Activated CD8-positive, alpha-beta T cell treated with anti-CD3 and anti-CD28 coated beads for 36 hours (primary cell): ENCODE measurements around the gene GAD1. TPM values are rescaled to one million over a fixed set of nuclear protein-coding genes. Genes with fewer than 3 reads are reported as not detected.

Experiments
- ATAC-seq: fragments of 200-7000 bp; cut with Tn5 transposase; one replicate; pipeline ENCODE4 v1.10.0; 2021; ENCODE audit warnings: mild to moderate bottlenecking, moderate library complexity
- CTCF ChIA-PET: fragments of 350-600 bp; sonication (Branson Sonifier 250); formaldehyde crosslinking; loops from one replicate; lab custom pipeline; 2021; ENCODE audit warnings: antibody characterized with exemption; lab: Charles Lee
- POLR2A ChIA-PET: fragments of 350-600 bp; sonication (Branson Sonifier 250); formaldehyde crosslinking; loops from one replicate; lab custom pipeline; 2021; ENCODE audit warnings: antibody characterized with exemption; lab: Charles Lee
- DNase-seq: peaks from one replicate; pipeline ENCODE4 v3.0.0-alpha.2; 2020
- H3K27ac Mint-ChIP-seq: one replicate; pipeline ENCODE4 v1.8.0; 2021; ENCODE audit warnings: mild to moderate bottlenecking, mixed read lengths
- H3K27me3 Mint-ChIP-seq: one replicate; pipeline ENCODE4 v1.8.0; 2021; ENCODE audit warnings: mixed read lengths
- H3K36me3 Mint-ChIP-seq: one replicate; pipeline ENCODE4 v1.8.0; 2021; ENCODE audit warnings: low read depth, mixed read lengths
- H3K4me1 Mint-ChIP-seq: one replicate; pipeline ENCODE4 v1.8.0; 2021; ENCODE audit warnings: low read depth, mixed read lengths
- H3K4me3 Mint-ChIP-seq: one replicate; pipeline ENCODE4 v1.8.0; 2021; ENCODE audit warnings: mild to moderate bottlenecking, moderate library complexity, mixed read lengths
- H3K9me3 Mint-ChIP-seq: one replicate; pipeline ENCODE4 v1.8.0; 2021; ENCODE audit warnings: mixed read lengths
- intact Hi-C: fragments of 100-400 bp; cut with micrococcal nuclease; formaldehyde crosslinking; loops from one replicate; pipeline ENCODE4 v1.10.0; 2022
- total RNA-seq, 2 experiments: library from RNA; stranded (reverse); gene quantifications; one replicate each; pipeline ENCODE4 v1.2.3, GENCODE V29; 2021
- TF ChIP-seq, protein P1 (sequence below): fragments of 200-600 bp; IDR thresholded peaks from one replicate; pipeline ENCODE4 v1.8.0; 2022; ENCODE audit warnings: antibody characterized with exemption, mild to moderate bottlenecking

Gene GAD1
- total RNA-seq, 2 experiments from 2014 or later: 1.3 to 2.5 TPM

- CTCF ChIA-PET: interaction anchor here (0.6 to 6.7 kb wide), 14 partner anchors 21 to 782 kb away, joined by 3 to 77 read pairs (median 7); partner anchors contain the start of genes ERICH2 and SP5
- H3K36me3 Mint-ChIP-seq: no peaks in the 10 kb centered on the region
- POLR2A ChIA-PET: interaction anchor here (0.6 to 1.3 kb wide), 3 partner anchors 8 to 790 kb away, joined by 3 to 4 read pairs (median 4); no protein-coding TSS in a partner anchor
- no peak overlapping the region for H3K27ac Mint-ChIP-seq
- peak overlapping the region; percentile 66 for H3K4me3 Mint-ChIP-seq
- ATAC-seq (peak; percentile 2), DNase-seq (peak; percentile 43)
- no peaks in the 10 kb centered on the region for H3K9me3 Mint-ChIP-seq
- peaks cover 57% of the 10 kb centered on the region for H3K4me1 Mint-ChIP-seq
- intact Hi-C loops: loop anchor here (10.0 kb wide), 1 partner anchor 333 kb away; no protein-coding TSS in a partner anchor
- TF ChIP-seq, protein P1, sequence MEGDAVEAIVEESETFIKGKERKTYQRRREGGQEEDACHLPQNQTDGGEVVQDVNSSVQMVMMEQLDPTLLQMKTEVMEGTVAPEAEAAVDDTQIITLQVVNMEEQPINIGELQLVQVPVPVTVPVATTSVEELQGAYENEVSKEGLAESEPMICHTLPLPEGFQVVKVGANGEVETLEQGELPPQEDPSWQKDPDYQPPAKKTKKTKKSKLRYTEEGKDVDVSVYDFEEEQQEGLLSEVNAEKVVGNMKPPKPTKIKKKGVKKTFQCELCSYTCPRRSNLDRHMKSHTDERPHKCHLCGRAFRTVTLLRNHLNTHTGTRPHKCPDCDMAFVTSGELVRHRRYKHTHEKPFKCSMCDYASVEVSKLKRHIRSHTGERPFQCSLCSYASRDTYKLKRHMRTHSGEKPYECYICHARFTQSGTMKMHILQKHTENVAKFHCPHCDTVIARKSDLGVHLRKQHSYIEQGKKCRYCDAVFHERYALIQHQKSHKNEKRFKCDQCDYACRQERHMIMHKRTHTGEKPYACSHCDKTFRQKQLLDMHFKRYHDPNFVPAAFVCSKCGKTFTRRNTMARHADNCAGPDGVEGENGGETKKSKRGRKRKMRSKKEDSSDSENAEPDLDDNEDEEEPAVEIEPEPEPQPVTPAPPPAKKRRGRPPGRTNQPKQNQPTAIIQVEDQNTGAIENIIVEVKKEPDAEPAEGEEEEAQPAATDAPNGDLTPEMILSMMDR: no peak
- peaks cover 79% of the 10 kb centered on the region for H3K27me3 Mint-ChIP-seq
Measured at GRCh38 chr2:170817093-170818035, 677 bp downstream of the GAD1 start.

DNA sequence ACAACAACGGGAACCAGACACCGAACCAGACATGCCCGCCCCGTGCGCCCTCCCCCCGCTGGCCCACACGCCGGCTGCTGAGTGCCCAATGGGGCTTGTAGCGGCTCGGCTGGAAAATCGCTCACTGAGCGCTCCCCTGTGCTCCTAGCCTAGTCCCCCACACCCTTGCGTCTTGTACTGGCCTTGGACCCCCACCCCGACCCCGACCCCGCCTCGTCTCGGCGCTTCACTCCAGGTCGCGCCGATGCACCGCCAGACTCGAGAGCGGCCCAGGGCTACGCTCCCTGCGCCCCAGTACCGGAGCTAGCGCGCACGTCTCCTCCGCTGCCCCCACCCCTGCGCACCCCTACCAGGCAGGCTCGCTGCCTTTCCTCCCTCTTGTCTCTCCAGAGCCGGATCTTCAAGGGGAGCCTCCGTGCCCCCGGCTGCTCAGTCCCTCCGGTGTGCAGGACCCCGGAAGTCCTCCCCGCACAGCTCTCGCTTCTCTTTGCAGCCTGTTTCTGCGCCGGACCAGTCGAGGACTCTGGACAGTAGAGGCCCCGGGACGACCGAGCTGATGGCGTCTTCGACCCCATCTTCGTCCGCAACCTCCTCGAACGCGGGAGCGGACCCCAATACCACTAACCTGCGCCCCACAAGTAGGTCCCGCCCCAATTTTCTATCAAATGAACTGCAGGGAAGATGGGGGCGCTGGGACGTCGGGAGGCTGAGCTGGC lies 1.5 kb downstream of the GAD1 start:
- Mint-ChIP-seq H3K36me3 (no peaks in the 10 kb centered on the region), H3K27me3 (peaks cover 84% of the 10 kb centered on the region), H3K4me3 (peak overlapping the region; percentile 66), H3K4me1 (peaks cover 60% of the 10 kb centered on the region), H3K27ac (no peak overlapping the region), H3K9me3 (no peaks in the 10 kb centered on the region)
- TF ChIP-seq, protein P1: no peak
- DNase-seq (peak; percentile 36), ATAC-seq (no peak)
- intact Hi-C loops: loop anchor here (10.0 kb wide), 1 partner anchor 333 kb away; no protein-coding TSS in a partner anchor
- POLR2A ChIA-PET: no interaction called here
- CTCF ChIA-PET: interaction anchor here (1.1 to 6.7 kb wide), 5 partner anchors 55 to 494 kb away, joined by 3 to 50 read pairs (median 8); partner anchors contain the start of gene SP5

DNA sequence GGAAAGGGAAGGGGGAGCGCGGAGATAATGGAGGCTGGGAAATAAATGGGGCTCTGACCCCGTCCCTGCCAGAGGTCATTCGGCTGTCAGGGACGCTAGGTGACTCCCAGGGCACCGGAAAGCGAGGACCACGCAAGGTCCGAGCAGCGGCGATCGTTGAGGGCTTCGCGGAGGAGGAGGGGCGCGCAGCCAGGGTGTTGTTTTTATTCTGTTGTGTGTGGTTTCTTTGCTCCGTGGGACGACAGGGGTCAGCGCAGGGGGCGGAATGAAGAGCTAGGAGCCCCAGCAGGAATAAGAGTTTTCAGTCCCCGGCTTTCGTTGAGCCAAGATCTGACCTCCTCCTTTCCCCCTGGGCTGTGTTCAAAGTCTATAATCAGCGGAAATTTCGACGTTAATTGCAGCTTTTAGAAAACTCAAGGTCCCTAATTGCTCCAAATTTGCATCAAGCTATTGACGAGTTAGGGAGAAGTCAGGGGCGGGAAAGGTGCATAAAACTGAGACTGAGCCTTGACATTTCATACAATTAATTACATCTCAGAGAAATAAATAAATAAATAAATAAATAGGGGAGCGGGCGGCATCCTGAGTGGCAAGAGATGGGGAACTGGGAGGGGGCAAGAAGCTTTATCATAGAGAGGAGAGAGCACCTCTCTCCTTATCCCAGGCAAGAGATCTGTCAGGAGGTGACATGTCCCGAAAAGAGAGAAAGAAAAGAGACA lies 2.2 kb downstream of the GAD1 start:
- DNase-seq (no peak), ATAC-seq (no peak)
- peak overlapping the region; percentile 66 for H3K4me3 Mint-ChIP-seq
- H3K9me3 Mint-ChIP-seq: no peaks in the 10 kb centered on the region
- no peak overlapping the region for H3K27ac Mint-ChIP-seq
- TF ChIP-seq, protein P1: no peak
- POLR2A ChIA-PET: interaction anchor here (1.3 kb wide), 1 partner anchor 383 kb away, joined by 6 read pairs; no protein-coding TSS in a partner anchor
- no peaks in the 10 kb centered on the region for H3K36me3 Mint-ChIP-seq
- H3K4me1 Mint-ChIP-seq: peaks cover 53% of the 10 kb centered on the region
- peaks cover 82% of the 10 kb centered on the region for H3K27me3 Mint-ChIP-seq
- CTCF ChIA-PET: interaction anchor here (1.1 to 2.0 kb wide), 4 partner anchors 54 to 449 kb away, joined by 3 to 10 read pairs (median 6); partner anchors contain the start of gene SP5
- intact Hi-C loops: loop anchor here (10.0 kb wide), 1 partner anchor 334 kb away; no protein-coding TSS in a partner anchor

DNA sequence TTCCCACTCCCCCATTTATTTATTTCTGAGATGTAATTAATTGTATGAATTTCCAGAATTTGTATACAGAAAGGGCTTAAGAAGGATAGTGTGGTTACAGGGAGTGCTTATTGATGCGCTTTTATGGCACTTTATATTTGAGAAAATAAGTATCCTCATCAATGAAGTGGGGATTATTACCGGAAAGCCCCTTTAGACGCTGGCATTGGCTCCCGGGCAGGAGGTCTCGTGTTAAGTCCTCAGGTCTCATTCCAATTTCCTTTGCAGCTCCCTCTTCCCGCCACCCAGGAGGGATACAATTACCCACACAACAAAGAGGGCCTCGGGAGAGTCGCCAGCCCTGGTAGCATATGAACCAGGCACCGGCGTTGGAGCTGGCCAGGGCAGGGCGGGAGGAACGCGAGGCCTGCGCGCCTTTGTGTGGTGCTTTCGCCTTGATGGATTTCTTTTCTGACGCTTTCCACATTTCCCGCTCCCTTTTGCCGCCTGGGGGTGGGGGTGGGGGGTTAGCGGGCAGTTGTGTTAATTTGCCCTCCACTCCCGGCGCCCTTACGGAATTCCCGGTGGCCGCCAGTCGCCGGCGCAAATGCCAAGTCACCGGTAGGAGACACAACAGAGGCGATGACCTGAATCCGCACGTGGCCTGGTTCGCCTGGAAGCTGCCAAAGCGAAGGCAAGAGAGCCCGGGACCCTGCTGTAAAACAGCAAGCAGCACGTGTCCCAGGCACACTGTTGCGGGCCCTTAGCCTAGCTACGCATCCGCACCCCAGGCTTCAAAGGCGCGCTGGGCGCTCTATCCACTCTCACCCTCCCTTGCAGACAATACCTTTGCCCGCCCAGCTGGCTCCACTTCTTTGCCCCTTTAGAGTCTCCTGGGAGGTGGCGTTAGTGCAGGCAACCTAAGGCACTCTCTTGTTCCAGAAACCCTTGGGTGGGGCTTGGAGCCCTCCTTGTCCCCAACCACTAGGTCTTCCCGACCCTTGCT lies 3.3 kb downstream of the GAD1 start:
- DNase-seq: no peak
- Mint-ChIP-seq H3K36me3 (no peaks in the 10 kb centered on the region), H3K27ac (no peak overlapping the region), H3K9me3 (no peaks in the 10 kb centered on the region), H3K27me3 (peaks cover 82% of the 10 kb centered on the region), H3K4me1 (peaks cover 50% of the 10 kb centered on the region), H3K4me3 (peak overlapping the region; percentile 55)
- ChIA-PET POLR2A (interaction anchor here (1.3 kb wide), 1 partner anchor 384 kb away, joined by 6 read pairs; no protein-coding TSS in a partner anchor), CTCF (interaction anchor here (0.9 to 3.1 kb wide), 12 partner anchors 7 to 458 kb away, joined by 3 to 20 read pairs (median 5); partner anchors contain the start of genes GORASP2 and SP5)
- intact Hi-C loops: loop anchor here (10.0 kb wide), 1 partner anchor 335 kb away; no protein-coding TSS in a partner anchor
- TF ChIP-seq, protein P1: no peak
- no peak for ATAC-seq
